Hematopoietic multipotent progenitor cell treated with erythropoietin and hydrocortisone succinate and interleukin-3 and kit ligand, for 8 days (in vitro differentiated cells): ENCODE measurements around the gene MREG.
"Not testable (repeated sequence)": the region's sequence is repeated elsewhere in the genome, so short reads cannot be mapped to it uniquely, and the experiment has no call there.

Source experiments
- DNase-seq: peaks from one replicate; pipeline ENCODE4 v3.0.0-alpha.2; 2015

The MREG gene

GRCh38 chr2:216018709-216019108 lies 5.4 kb upstream of the MREG start:
- DNase-seq, result no peak

GRCh38 chr2:216017365-216017764 lies 4.0 kb upstream of the MREG start:
- no peak for DNase-seq

GRCh38 chr2:216016581-216016980 lies 3.2 kb upstream of the MREG start:
- no peak for DNase-seq

GRCh38 chr2:216015722-216016464 lies 2.5 kb upstream of the MREG start:
- no peak for DNase-seq

- DNase-seq, result no peak
Measured at GRCh38 chr2:216014986-216015385, 1.6 kb upstream of the MREG start.

GRCh38 chr2:216014006-216014405 lies 655 bp upstream of the MREG start:
- no peak for DNase-seq

GRCh38 chr2:216012830-216013079 lies 596 bp downstream of the MREG start:
- DNase-seq, result no peak

GRCh38 chr2:216012133-216012829 lies 1.1 kb downstream of the MREG start:
- peak; percentile 11 for DNase-seq

- not testable (repeated sequence) for DNase-seq
Measured at GRCh38 chr2:216009215-216009614, 4.1 kb downstream of the MREG start.

- no peak for DNase-seq
Measured at GRCh38 chr2:216008387-216008786, 5.0 kb downstream of the MREG start.

GRCh38 chr2:216006164-216006663 lies 7.1 kb downstream of the MREG start:
- peak; percentile 59 for DNase-seq

GRCh38 chr2:216004697-216005283 lies 8.6 kb downstream of the MREG start:
- DNase-seq, result peak; percentile 96

GRCh38 chr2:216003876-216004696 lies 9.3 kb downstream of the MREG start:
- DNase-seq, result no peak

- no peak for DNase-seq
Measured at GRCh38 chr2:216002693-216003092, 10.7 kb downstream of the MREG start.

- DNase-seq, result peak; percentile 77
Measured at GRCh38 chr2:216002101-216002678, 11.2 kb downstream of the MREG start.

- DNase-seq, result peak; percentile 41
Measured at GRCh38 chr2:216001216-216002100, 11.9 kb downstream of the MREG start.

- no peak for DNase-seq
Measured at GRCh38 chr2:215998636-215999035, 14.7 kb downstream of the MREG start.

GRCh38 chr2:215997219-215997618 lies 16.1 kb downstream of the MREG start:
- no peak for DNase-seq

- no peak for DNase-seq
Measured at GRCh38 chr2:215994911-215995310, 18.4 kb downstream of the MREG start.

- not testable (repeated sequence) for DNase-seq
Measured at GRCh38 chr2:215988556-215989207, 24.7 kb downstream of the MREG start.

GRCh38 chr2:215985257-215985656 lies 28.1 kb downstream of the MREG start:
- DNase-seq, result no peak
